ENCODE measurements around the gene GPSM3. TPM values are rescaled to one million over a fixed set of nuclear protein-coding genes. Genes with fewer than 3 reads are reported as not detected.
A peak's percentile ranks its signal among the peaks of the same experiment; 100 is the strongest.

The GPSM3 gene
- total RNA-seq, 1 donor = 131 TPM

- Histone ChIP-seq H3K9me3 (ENCODE audit: low read depth, low read length) (no peaks in the 10 kb centered on the region), H3K4me3 (ENCODE audit: low read length) (peak within 1 kb of the TSS; percentile 76), H3K4me1 (ENCODE audit: insufficient read depth, low read length) (peaks cover 61% of the 10 kb centered on the region), H3K27me3 (ENCODE audit: insufficient read depth, low read length) (no peaks in the 10 kb centered on the region)
These were observed 16.6 kb downstream of the GPSM3 start, which contains the start of gene AGPAT1 for GRCh38 chr6:32175711-32176475. AGPAT1 (minus strand) TSS chr6:32176084; CDS start chr6:32171496, 4,588 bp downstream.

GRCh38 chr6:32175322-32175710 is 17.1 kb downstream of the GPSM3 start:
- no peaks in the 10 kb centered on the region for H3K9me3 ChIP-seq (ENCODE audit: low read depth, low read length)
- H3K4me3 ChIP-seq (ENCODE audit: low read length) = peak overlapping the region; percentile 76
- no peaks in the 10 kb centered on the region for H3K27me3 ChIP-seq (ENCODE audit: insufficient read depth, low read length)
- H3K4me1 ChIP-seq (ENCODE audit: insufficient read depth, low read length) = peaks cover 61% of the 10 kb centered on the region

- Histone ChIP-seq H3K4me1 (ENCODE audit: insufficient read depth, low read length) (peaks cover 54% of the 10 kb centered on the region), H3K9me3 (ENCODE audit: low read depth, low read length) (no peaks in the 10 kb centered on the region), H3K4me3 (ENCODE audit: low read length) (no peak overlapping the region), H3K27me3 (ENCODE audit: insufficient read depth, low read length) (no peaks in the 10 kb centered on the region)
These were observed 18.0 kb downstream of the GPSM3 start for GRCh38 chr6:32174416-32174815.

GRCh38 chr6:32173051-32173727 is 19.3 kb downstream of the GPSM3 start:
- no peaks in the 10 kb centered on the region for H3K27me3 ChIP-seq (ENCODE audit: insufficient read depth, low read length)
- no peak overlapping the region for H3K4me3 ChIP-seq (ENCODE audit: low read length)
- no peaks in the 10 kb centered on the region for H3K9me3 ChIP-seq (ENCODE audit: low read depth, low read length)
- H3K4me1 ChIP-seq (ENCODE audit: insufficient read depth, low read length) = peaks cover 45% of the 10 kb centered on the region

GRCh38 chr6:32171234-32171633 is 21.2 kb downstream of the GPSM3 start:
- peaks cover 30% of the 10 kb centered on the region for H3K4me1 ChIP-seq (ENCODE audit: insufficient read depth, low read length)
- H3K4me3 ChIP-seq (ENCODE audit: low read length) = no peak overlapping the region
- H3K9me3 ChIP-seq (ENCODE audit: low read depth, low read length) = no peaks in the 10 kb centered on the region
- H3K27me3 ChIP-seq (ENCODE audit: insufficient read depth, low read length) = no peaks in the 10 kb centered on the region

- H3K4me1 ChIP-seq (ENCODE audit: insufficient read depth, low read length) = peaks cover 24% of the 10 kb centered on the region
- H3K4me3 ChIP-seq (ENCODE audit: low read length) = no peak overlapping the region
- H3K27me3 ChIP-seq (ENCODE audit: insufficient read depth, low read length) = no peaks in the 10 kb centered on the region
- H3K9me3 ChIP-seq (ENCODE audit: low read depth, low read length) = no peaks in the 10 kb centered on the region
These were observed 22.1 kb downstream of the GPSM3 start for GRCh38 chr6:32170294-32170693.

- H3K4me1 ChIP-seq (ENCODE audit: insufficient read depth, low read length) = peaks cover 13% of the 10 kb centered on the region
- no peak overlapping the region for H3K4me3 ChIP-seq (ENCODE audit: low read length)
- no peaks in the 10 kb centered on the region for H3K9me3 ChIP-seq (ENCODE audit: low read depth, low read length)
- no peaks in the 10 kb centered on the region for H3K27me3 ChIP-seq (ENCODE audit: insufficient read depth, low read length)
These were observed 23.4 kb downstream of the GPSM3 start for GRCh38 chr6:32168807-32169591.

GRCh38 chr6:32168350-32168749 is 24.1 kb downstream of the GPSM3 start:
- Histone ChIP-seq H3K27me3 (ENCODE audit: insufficient read depth, low read length) (no peaks in the 10 kb centered on the region), H3K4me3 (ENCODE audit: low read length) (no peak overlapping the region), H3K9me3 (ENCODE audit: low read depth, low read length) (no peaks in the 10 kb centered on the region), H3K4me1 (ENCODE audit: insufficient read depth, low read length) (peaks cover 7% of the 10 kb centered on the region)

- peaks cover 1% of the 10 kb centered on the region for H3K4me1 ChIP-seq (ENCODE audit: insufficient read depth, low read length)
- H3K27me3 ChIP-seq (ENCODE audit: insufficient read depth, low read length) = no peaks in the 10 kb centered on the region
- no peak overlapping the region for H3K4me3 ChIP-seq (ENCODE audit: low read length)
- no peaks in the 10 kb centered on the region for H3K9me3 ChIP-seq (ENCODE audit: low read depth, low read length)
These were observed 24.6 kb downstream of the GPSM3 start for GRCh38 chr6:32167761-32168262.

GRCh38 chr6:32167154-32167760 is 25.2 kb downstream of the GPSM3 start:
- Histone ChIP-seq H3K9me3 (ENCODE audit: low read depth, low read length) (no peaks in the 10 kb centered on the region), H3K27me3 (ENCODE audit: insufficient read depth, low read length) (no peaks in the 10 kb centered on the region), H3K4me3 (ENCODE audit: low read length) (no peak overlapping the region), H3K4me1 (ENCODE audit: insufficient read depth, low read length) (no peaks in the 10 kb centered on the region)

- H3K4me1 ChIP-seq (ENCODE audit: insufficient read depth, low read length) = no peaks in the 10 kb centered on the region
- H3K9me3 ChIP-seq (ENCODE audit: low read depth, low read length) = no peaks in the 10 kb centered on the region
- H3K27me3 ChIP-seq (ENCODE audit: insufficient read depth, low read length) = no peaks in the 10 kb centered on the region
- H3K4me3 ChIP-seq (ENCODE audit: low read length) = no peak overlapping the region
These were observed 25.9 kb downstream of the GPSM3 start for GRCh38 chr6:32166411-32167061.

- Histone ChIP-seq H3K27me3 (ENCODE audit: insufficient read depth, low read length) (no peaks in the 10 kb centered on the region), H3K9me3 (ENCODE audit: low read depth, low read length) (no peaks in the 10 kb centered on the region), H3K4me1 (ENCODE audit: insufficient read depth, low read length) (no peaks in the 10 kb centered on the region), H3K4me3 (ENCODE audit: low read length) (no peak within 1 kb of the TSS)
These were observed 28.1 kb downstream of the GPSM3 start, which contains the start of gene EGFL8 for GRCh38 chr6:32164295-32164694. EGFL8 (plus strand) TSS chr6:32164595; CDS start chr6:32166166, 1,571 bp downstream.

- Histone ChIP-seq H3K9me3 (ENCODE audit: low read depth, low read length) (no peaks in the 10 kb centered on the region), H3K27me3 (ENCODE audit: insufficient read depth, low read length) (no peaks in the 10 kb centered on the region), H3K4me3 (ENCODE audit: low read length) (no peak overlapping the region), H3K4me1 (ENCODE audit: insufficient read depth, low read length) (no peaks in the 10 kb centered on the region)
These were observed 28.7 kb downstream of the GPSM3 start for GRCh38 chr6:32163559-32164258.

GRCh38 chr6:32158052-32158451 is 34.4 kb downstream of the GPSM3 start:
- Histone ChIP-seq H3K27me3 (ENCODE audit: insufficient read depth, low read length) (peaks cover 2% of the 10 kb centered on the region), H3K9me3 (ENCODE audit: low read depth, low read length) (no peaks in the 10 kb centered on the region), H3K4me3 (ENCODE audit: low read length) (no peak overlapping the region), H3K4me1 (ENCODE audit: insufficient read depth, low read length) (peaks cover 26% of the 10 kb centered on the region)

All from mononuclear cell (primary cell).